Loucy (cell line): ENCODE measurements around the gene CYBB.

Experiments used
- EZH2phosphoT487 ChIP-seq: fragments of 200-600 bp; IDR thresholded peaks from 2 replicates; pipeline ENCODE4 v1.6.1; 2018; ENCODE audit warnings: antibody characterized with exemption, mild to moderate bottlenecking, moderate library complexity, borderline replicate concordance
- TF ChIP-seq, protein P1 (sequence below): fragments of 200-600 bp; sonication (generic); conservative IDR thresholded peaks from 2 replicates; pipeline ENCODE4 v1.5.1; 2014; ENCODE audit warnings: mild to moderate bottlenecking, antibody characterized with exemption, low read length

DNA sequence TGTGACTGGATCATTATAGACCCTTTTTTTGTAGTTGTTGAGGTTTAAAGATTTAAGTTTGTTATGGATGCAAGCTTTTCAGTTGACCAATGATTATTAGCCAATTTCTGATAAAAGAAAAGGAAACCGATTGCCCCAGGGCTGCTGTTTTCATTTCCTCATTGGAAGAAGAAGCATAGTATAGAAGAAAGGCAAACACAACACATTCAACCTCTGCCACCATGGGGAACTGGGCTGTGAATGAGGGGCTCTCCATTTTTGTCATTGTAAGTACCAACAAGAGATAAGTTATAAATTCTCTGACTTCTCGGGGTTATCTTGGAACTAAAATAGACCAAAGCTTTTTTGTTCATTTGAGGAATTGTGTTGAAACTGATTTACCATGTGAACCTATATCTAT is at the start of gene CYBB:
- TF ChIP-seq, protein P1, sequence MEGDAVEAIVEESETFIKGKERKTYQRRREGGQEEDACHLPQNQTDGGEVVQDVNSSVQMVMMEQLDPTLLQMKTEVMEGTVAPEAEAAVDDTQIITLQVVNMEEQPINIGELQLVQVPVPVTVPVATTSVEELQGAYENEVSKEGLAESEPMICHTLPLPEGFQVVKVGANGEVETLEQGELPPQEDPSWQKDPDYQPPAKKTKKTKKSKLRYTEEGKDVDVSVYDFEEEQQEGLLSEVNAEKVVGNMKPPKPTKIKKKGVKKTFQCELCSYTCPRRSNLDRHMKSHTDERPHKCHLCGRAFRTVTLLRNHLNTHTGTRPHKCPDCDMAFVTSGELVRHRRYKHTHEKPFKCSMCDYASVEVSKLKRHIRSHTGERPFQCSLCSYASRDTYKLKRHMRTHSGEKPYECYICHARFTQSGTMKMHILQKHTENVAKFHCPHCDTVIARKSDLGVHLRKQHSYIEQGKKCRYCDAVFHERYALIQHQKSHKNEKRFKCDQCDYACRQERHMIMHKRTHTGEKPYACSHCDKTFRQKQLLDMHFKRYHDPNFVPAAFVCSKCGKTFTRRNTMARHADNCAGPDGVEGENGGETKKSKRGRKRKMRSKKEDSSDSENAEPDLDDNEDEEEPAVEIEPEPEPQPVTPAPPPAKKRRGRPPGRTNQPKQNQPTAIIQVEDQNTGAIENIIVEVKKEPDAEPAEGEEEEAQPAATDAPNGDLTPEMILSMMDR = no peak
- no peak for TF ChIP-seq EZH2phosphoT487
